ENCODE measurements around the gene KIF3A.

Gene KIF3A

DNA sequence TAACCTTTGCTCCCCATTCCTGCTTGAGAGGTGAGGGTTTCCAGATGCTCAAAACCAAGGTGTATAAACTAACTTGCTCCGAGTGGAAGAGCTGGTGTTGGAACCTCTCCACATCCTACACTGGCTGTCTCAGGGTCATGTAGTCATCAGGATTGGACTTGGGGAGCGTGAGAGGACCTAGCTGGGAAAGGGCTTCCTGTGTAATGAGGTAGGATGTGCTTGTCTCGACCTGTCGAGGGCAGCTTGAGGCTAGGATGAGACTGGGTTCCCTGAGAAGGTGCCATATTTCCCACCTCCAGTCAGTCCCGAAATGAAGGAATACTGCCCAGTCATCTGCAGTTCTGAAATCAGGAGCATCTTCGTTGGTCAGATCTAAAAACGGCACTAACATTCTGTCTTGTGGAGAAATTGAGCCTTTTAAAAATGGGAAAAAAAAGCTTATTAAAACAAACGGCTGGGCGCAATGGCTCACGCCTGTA is 11.2 kb upstream of the KIF3A start:
- Histone ChIP-seq H3K4me3 (ENCODE audit: low read depth in 1 of 2, low read length in 2 of 2) (no peak overlapping the region), H3K79me2 (ENCODE audit: insufficient read depth, low read length) (no peaks in the 10 kb centered on the region), H3K27ac (ENCODE audit: low read length) (no peak overlapping the region), H2AFZ (ENCODE audit: low read depth, low read length) (no peak overlapping the region), H3K9ac (ENCODE audit: low read depth, low read length) (no peak overlapping the region), H3K4me1 (ENCODE audit: insufficient read depth, low read length) (no peaks in the 10 kb centered on the region), H4K20me1 (ENCODE audit: insufficient read depth, low read length) (no peaks in the 10 kb centered on the region), H3K9me3 (ENCODE audit: insufficient read depth, low read length, severe bottlenecking) (no peaks in the 10 kb centered on the region), H3K4me2 (ENCODE audit: insufficient read depth, low read length) (no peak overlapping the region), H3K27me3 (ENCODE audit: insufficient read depth, low read length, poor library complexity) (no peaks in the 10 kb centered on the region), H3K36me3 (ENCODE audit: insufficient read depth, low read length) (no peaks in the 10 kb centered on the region)
- ATAC-seq (ENCODE audit: insufficient read depth, low read depth) = no peak
- TF ChIP-seq, protein P1, sequence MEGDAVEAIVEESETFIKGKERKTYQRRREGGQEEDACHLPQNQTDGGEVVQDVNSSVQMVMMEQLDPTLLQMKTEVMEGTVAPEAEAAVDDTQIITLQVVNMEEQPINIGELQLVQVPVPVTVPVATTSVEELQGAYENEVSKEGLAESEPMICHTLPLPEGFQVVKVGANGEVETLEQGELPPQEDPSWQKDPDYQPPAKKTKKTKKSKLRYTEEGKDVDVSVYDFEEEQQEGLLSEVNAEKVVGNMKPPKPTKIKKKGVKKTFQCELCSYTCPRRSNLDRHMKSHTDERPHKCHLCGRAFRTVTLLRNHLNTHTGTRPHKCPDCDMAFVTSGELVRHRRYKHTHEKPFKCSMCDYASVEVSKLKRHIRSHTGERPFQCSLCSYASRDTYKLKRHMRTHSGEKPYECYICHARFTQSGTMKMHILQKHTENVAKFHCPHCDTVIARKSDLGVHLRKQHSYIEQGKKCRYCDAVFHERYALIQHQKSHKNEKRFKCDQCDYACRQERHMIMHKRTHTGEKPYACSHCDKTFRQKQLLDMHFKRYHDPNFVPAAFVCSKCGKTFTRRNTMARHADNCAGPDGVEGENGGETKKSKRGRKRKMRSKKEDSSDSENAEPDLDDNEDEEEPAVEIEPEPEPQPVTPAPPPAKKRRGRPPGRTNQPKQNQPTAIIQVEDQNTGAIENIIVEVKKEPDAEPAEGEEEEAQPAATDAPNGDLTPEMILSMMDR (IDR thresholded peaks at IDR 0.05; ENCODE audit: borderline replicate concordance, extremely low read depth, low read length, poor library complexity, severe bottlenecking) = no peak
- no peak for TF ChIP-seq EZH2 (IDR thresholded peaks at IDR 0.05; ENCODE audit: borderline replicate concordance, low read depth, low read length, severe bottlenecking)
- DNase-seq = no peak

GRCh38 chr5:132747616-132748440 is 10.5 kb upstream of the KIF3A start:
- Histone ChIP-seq H3K36me3 (ENCODE audit: insufficient read depth, low read length) (no peaks in the 10 kb centered on the region), H2AFZ (ENCODE audit: low read depth, low read length) (no peak overlapping the region), H3K27me3 (ENCODE audit: insufficient read depth, low read length, poor library complexity) (no peaks in the 10 kb centered on the region), H3K79me2 (ENCODE audit: insufficient read depth, low read length) (no peaks in the 10 kb centered on the region), H3K4me2 (ENCODE audit: insufficient read depth, low read length) (no peak overlapping the region), H4K20me1 (ENCODE audit: insufficient read depth, low read length) (no peaks in the 10 kb centered on the region), H3K9me3 (ENCODE audit: insufficient read depth, low read length, severe bottlenecking) (no peaks in the 10 kb centered on the region), H3K9ac (ENCODE audit: low read depth, low read length) (no peak overlapping the region), H3K27ac (ENCODE audit: low read length) (no peak overlapping the region), H3K4me1 (ENCODE audit: insufficient read depth, low read length) (no peaks in the 10 kb centered on the region), H3K4me3 (ENCODE audit: low read depth in 1 of 2, low read length in 2 of 2) (no peak overlapping the region)
- DNase-seq (no peak), ATAC-seq (ENCODE audit: insufficient read depth, low read depth) (no peak)
- TF ChIP-seq, protein P1 (IDR thresholded peaks at IDR 0.05; ENCODE audit: borderline replicate concordance, extremely low read depth, low read length, poor library complexity, severe bottlenecking) = no peak
- no peak for TF ChIP-seq EZH2 (IDR thresholded peaks at IDR 0.05; ENCODE audit: borderline replicate concordance, low read depth, low read length, severe bottlenecking)

DNA sequence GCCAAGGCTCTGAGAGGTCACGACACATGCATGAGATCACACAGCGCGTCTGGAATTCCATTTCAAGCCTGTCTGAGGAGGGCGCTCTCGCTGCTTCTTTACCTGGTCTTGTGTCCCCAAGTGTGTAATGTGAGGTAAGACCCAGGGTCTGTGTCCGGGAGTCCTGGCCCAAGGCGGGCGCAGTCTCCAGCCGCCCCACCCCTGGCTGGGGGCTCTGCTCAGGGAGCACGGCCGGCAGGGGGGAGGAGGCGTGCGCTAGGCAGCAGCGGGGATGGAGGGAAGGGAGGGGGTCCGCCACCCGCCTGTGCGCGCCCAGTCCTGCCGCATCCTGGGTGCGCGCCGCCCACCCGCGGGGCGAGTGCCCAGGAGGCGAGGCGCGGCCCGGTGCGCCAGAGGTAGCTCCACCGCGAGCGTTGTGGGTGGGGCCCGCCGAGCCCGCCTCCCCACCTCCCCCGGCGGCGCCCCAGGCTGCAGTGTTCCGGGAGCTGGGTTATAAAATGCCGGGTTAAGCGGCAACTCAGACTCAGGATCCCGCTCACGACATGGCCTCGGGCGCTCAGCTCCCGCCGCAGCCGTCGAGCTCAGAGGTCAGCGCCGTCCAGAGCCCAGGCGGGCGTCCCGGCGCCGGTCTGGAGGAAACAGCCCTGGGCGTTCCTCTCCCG is 9.7 kb upstream of the KIF3A start, which contains the start of gene CCNI2:
TSS of gene CCNI2 (plus strand) at position 473 of the 662 bp plus-strand sequence. CDS start at position 543, 70 bp downstream.
- no peak for ATAC-seq (ENCODE audit: insufficient read depth, low read depth)
- H3K79me2 ChIP-seq (ENCODE audit: insufficient read depth, low read length) = no peaks in the 10 kb centered on the region

More for the DNA sequence above, 9.7 kb upstream of the KIF3A start, which contains the start of gene CCNI2:
- no peak within 1 kb of the TSS for H3K4me3 ChIP-seq (ENCODE audit: low read depth in 1 of 2, low read length in 2 of 2)
- no peak within 1 kb of the TSS for H3K4me2 ChIP-seq (ENCODE audit: insufficient read depth, low read length)
- H3K27ac ChIP-seq (ENCODE audit: low read length) = no peak within 1 kb of the TSS
- TF ChIP-seq EZH2 (IDR thresholded peaks at IDR 0.05; ENCODE audit: borderline replicate concordance, low read depth, low read length, severe bottlenecking) = no peak
- TF ChIP-seq, protein P1 (IDR thresholded peaks at IDR 0.05; ENCODE audit: borderline replicate concordance, extremely low read depth, low read length, poor library complexity, severe bottlenecking) = no peak
- no peaks in the 10 kb centered on the region for H4K20me1 ChIP-seq (ENCODE audit: insufficient read depth, low read length)
- no peak within 1 kb of the TSS for H2AFZ ChIP-seq (ENCODE audit: low read depth, low read length)
- H3K36me3 ChIP-seq (ENCODE audit: insufficient read depth, low read length) = no peaks in the 10 kb centered on the region
- H3K9me3 ChIP-seq (ENCODE audit: insufficient read depth, low read length, severe bottlenecking) = no peaks in the 10 kb centered on the region
- no peak within 1 kb of the TSS for H3K9ac ChIP-seq (ENCODE audit: low read depth, low read length)
- H3K27me3 ChIP-seq (ENCODE audit: insufficient read depth, low read length, poor library complexity) = no peaks in the 10 kb centered on the region
- no peaks in the 10 kb centered on the region for H3K4me1 ChIP-seq (ENCODE audit: insufficient read depth, low read length)
- no peak for DNase-seq
